ENCODE measurements around the gene CDYL2. TPM values are rescaled to one million over a fixed set of nuclear protein-coding genes. Genes with fewer than 3 reads are reported as not detected.

The CDYL2 gene, protein sequence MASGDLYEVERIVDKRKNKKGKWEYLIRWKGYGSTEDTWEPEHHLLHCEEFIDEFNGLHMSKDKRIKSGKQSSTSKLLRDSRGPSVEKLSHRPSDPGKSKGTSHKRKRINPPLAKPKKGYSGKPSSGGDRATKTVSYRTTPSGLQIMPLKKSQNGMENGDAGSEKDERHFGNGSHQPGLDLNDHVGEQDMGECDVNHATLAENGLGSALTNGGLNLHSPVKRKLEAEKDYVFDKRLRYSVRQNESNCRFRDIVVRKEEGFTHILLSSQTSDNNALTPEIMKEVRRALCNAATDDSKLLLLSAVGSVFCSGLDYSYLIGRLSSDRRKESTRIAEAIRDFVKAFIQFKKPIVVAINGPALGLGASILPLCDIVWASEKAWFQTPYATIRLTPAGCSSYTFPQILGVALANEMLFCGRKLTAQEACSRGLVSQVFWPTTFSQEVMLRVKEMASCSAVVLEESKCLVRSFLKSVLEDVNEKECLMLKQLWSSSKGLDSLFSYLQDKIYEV
- 3.8 TPM for polyA plus RNA-seq (2012; ENCODE audit: insufficient read depth, insufficient read length)

DNA sequence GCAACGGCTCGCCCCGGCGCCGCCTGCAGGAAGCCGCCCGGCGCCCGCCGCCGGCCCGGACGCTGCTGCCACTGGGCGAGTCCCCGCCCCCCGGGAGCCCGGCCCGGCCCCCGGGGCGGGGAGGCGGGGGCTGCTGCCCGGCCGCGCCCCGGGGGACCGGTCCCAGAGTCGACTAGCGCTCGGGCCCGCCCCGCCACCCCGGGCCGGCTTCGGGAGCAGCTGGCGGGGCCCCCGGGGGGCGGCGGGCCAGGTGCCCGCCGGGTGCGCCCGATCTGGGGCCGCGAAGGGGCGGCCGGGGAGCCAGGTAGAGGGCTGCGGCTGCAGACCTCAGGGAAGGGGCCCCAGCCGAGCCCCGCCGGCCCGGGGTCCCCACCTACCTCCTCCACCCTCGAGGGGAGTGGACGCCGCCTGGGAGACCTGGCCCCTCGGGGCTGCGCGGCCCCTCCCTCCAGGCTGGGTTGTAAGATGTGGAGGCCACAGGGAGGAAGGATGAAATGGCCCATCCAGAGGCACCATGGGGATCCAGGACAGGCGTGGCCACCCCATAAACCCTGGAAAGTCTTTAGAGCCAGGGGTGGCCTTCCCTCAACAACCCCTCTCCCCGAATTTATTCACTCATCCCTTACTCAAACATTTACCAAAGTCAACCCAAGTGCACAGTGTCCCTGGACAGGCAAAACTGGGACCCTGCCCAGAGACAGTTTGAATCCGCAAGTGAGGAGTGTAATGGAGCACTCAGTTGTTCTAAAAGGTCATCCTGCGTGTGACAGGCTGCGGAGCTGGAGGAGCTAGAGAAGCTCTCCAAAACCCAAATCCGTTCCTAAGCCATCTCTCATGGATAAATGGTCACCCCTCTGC lies at the start of gene CDYL2:
Gene CDYL2, minus strand, starts transcription at position 73 of the 858 bp plus-strand sequence. CDS start 425 bp downstream, outside the sequence.
- peak within 1 kb of the TSS; percentile 47 for H3K4me3 ChIP-seq (ENCODE audit: low read length)
- no peak for DNase-seq (ENCODE audit: low read depth, low spot score)

DNA sequence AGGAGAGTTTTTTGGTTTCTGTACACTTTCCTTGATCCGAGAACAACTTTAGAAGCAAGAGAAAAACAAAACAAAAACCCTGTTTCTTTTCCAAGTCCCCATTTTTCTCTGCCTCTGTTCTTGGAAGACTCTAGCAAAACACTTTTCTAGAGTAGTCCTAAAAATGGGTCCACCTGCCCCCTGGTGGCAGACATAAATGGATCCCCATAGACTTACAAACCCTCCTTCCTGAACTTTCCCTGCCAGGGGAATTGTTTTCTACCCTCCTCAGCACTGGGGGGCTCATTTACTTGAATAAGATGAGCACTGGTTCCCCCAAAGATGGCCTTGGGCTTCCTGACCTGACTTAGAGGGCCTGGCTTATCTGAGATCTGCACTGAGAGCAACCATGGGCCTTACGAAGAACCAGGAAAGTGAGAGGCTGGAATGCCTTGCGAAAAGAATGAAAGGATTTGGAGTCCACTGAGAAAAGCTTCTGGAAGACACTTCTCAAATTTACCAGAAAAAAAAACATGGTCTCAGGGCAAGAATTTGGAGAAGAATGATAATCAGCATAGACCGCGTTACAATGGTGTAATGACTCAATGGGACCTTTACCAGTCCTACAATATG lies 48.0 kb upstream of the CDYL2 start:
- DNase-seq (ENCODE audit: low read depth, low spot score) = peak; percentile 38
- H3K4me3 ChIP-seq (ENCODE audit: low read length) = no peak overlapping the region

DNA sequence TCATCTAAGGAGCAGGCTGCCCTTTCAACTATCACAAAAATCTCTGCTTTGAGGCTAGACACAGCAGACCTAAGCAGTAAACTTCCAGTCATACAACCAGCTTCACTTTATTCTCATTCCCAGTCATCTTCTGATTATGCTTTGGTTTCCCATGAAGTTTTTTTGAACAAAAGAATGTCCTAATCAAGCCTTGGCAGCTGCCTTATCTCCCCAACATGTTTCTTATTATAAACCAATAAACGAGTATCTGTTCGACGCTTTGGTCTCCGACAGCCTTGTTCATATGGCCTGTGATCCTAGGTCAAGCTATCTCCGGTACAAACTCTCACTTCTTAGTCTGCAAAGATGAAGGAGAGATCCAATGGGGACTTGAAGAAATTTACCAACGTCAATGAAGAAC lies 47.4 kb upstream of the CDYL2 start:
- no peak for DNase-seq (ENCODE audit: low read depth, low spot score)

DNA sequence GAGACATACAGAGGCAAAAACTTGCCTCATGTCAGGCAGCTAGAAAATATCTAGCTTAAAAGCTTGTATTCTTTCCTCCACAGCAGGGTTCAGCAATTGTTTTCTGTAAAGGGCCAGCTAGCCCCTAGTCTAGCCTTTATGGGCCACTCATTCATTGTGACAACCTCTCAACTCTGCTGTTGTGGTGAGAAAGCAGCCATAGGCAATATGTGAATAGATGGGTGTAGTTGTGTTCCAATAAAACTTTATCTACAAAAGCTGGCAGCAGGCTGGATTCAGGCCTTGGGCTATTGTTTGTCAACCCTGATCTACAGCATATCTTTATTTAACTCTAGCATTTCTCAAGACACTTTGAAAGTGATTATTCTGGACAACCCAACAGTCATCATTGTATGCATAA lies 46.4 kb upstream of the CDYL2 start:
- no peak overlapping the region for H3K4me3 ChIP-seq (ENCODE audit: low read length)
- no peak for DNase-seq (ENCODE audit: low read depth, low spot score)

More for the DNA sequence above, 47.4 kb upstream of the CDYL2 start:
- no peak overlapping the region for H3K4me3 ChIP-seq (ENCODE audit: low read length)

DNA sequence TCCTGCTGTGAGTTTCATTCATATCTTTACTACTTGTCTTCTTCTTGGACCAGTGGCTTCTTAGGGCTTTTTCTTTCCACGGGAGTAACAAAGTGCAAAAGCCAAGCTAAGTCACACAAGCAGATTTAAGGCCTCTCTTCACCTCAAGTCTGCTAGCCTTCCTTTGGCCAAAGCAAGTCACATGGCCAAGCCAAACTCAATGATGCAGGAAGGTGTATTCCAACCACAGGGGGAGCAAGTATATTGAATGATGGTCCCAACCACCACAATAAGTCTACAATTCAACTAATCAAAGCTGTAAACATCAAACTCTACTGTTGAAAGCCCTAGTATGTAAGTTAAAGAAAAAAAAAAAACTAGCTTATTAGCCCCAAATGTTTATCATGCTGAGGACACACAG lies 44.5 kb upstream of the CDYL2 start:
- no peak for DNase-seq (ENCODE audit: low read depth, low spot score)
- no peak overlapping the region for H3K4me3 ChIP-seq (ENCODE audit: low read length)

DNA sequence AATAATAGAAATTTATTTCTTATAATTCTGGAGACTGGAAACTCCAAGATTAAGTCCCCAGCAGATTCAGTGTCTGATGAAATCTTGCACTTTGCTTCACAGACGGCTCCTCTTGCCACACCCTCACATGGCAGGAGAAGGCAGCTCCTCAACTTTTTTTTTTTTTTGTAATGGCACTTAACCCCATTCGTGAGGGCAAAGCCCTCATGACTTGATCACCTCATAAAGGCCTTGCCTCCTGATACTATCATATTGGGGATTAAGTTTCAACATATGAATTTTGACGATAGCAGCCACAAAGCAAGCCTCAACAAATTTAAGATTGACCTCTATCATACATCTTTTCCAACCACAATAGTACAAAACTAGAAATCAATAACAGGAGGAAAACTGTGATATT lies 42.3 kb upstream of the CDYL2 start:
- no peak overlapping the region for H3K4me3 ChIP-seq (ENCODE audit: low read length)
- no peak for DNase-seq (ENCODE audit: low read depth, low spot score)

DNA sequence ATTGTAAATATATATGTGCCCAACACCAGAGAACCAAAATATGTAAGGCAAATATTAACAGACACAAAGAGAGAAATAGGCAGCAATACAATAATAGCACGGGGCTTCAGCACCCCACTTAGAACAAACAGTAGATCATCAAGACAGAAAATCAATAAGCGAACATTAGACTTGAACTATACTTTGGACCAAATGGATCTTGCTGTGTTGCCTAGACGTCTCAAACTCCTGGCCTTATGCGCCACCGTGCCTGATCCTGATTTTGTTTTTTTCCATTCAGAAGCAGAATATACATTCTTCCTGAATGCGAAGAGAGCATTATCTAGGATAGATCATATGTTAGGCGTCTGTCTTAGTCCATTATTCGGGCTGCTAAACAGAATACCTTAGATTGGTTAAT lies 41.9 kb upstream of the CDYL2 start:
- no peak overlapping the region for H3K4me3 ChIP-seq (ENCODE audit: low read length)
- no peak for DNase-seq (ENCODE audit: low read depth, low spot score)

DNA sequence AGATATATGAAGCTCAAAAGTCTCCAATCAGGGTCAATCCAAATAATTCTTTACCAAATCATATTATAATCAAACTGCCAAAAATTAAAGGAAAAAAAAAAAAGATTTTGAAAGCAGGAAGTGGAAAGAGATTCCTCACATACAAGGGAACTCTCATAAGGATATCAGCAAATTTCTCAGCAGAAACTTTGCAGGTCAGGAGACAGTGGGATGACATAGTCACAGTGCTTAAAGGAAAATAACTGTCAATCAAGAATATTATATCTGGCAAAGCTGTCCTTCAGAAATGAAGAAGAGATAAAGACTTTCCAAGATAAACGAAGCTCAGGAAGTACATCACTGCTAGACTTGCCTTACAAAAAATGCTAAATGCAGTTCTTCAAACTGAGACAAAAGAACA lies 40.0 kb upstream of the CDYL2 start:
- no peak for DNase-seq (ENCODE audit: low read depth, low spot score)
- no peak overlapping the region for H3K4me3 ChIP-seq (ENCODE audit: low read length)

DNA sequence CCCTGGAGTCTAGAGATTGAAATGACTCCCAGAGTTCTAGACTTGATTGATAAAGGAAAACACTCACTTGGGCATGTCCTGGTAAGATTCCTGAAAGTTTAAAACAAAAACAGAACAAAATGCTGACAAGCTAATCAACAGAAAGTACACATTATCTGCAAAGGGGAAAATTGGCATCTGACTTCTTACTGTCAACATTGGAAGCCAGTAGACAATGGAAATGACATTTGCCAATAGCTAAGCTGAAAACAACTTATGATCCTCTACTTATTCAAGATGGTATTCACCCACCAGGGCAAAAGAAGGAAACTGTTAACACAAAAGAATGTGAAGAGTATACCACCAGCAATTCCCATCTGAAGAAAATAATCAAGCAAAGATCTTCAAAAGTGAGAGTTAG lies 36.8 kb upstream of the CDYL2 start:
- DNase-seq (ENCODE audit: low read depth, low spot score) = no peak
- no peak overlapping the region for H3K4me3 ChIP-seq (ENCODE audit: low read length)

DNA sequence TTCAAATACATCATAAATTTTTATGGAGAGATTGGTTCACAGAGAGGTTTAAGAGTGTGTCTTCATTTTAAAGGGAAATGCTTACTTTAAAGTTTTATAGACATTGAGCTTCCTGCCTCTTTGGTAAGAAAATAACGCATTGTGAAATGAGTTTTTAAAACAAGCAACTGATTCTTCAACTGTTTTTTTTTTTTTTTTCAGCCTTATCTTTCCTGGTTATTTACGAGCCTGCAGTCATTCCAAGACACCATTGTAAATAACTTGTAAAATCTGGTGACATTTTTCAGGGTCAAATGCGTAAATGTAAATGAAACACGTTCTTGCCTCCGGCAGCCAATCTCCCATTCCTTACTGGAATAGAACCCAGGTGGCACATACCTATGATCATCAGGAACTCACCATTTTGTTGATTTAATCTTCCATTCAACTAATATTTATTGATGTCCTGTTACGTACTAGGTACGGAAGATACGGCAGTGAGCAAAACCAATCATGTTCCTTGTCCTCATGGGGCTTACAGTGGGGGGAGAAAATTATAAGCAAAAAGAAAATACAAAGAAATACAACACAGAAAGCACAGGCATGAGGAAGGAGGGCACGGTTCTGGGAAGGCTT lies 33.2 kb upstream of the CDYL2 start:
- no peak for DNase-seq (ENCODE audit: low read depth, low spot score)
- no peak overlapping the region for H3K4me3 ChIP-seq (ENCODE audit: low read length)

DNA sequence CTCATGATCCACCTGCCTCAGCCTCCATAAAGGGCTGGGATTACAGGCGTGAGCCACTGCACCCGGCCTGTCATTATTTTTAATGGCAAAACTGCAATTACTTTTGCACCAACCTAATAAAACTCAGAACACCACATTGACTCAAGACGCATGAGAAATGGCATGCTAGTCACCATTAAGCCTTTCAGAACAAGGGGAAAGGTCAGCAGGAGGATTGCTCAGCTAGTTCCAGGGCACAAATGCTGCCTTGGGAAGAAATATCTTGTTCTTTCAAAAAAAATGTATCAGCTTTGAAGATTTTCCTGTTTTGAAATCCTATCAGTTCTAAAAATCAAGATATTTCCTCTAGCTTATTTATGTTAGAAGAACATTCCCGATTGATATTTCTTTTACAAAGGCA lies 32.4 kb upstream of the CDYL2 start:
- no peak overlapping the region for H3K4me3 ChIP-seq (ENCODE audit: low read length)
- no peak for DNase-seq (ENCODE audit: low read depth, low spot score)

DNA sequence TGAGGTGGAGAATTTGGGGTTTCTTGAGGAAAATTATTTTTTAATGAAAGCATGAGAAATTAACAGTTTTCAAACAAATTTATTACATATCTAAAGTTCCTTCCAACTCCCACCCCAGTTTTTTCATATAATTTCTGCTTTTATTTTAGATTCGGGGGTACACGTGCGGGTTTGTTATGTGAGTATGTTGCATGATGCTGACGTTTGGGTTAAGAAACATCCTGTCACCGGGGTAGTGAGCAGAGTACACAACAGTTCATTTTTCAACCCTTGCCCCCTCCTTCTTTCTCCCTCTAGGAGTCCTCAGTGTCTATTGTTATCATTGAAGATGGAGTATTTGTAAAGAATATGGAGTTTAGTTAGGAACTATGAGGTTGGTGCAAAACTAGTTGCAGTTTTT lies 31.8 kb upstream of the CDYL2 start:
- DNase-seq (ENCODE audit: low read depth, low spot score) = no peak

DNA sequence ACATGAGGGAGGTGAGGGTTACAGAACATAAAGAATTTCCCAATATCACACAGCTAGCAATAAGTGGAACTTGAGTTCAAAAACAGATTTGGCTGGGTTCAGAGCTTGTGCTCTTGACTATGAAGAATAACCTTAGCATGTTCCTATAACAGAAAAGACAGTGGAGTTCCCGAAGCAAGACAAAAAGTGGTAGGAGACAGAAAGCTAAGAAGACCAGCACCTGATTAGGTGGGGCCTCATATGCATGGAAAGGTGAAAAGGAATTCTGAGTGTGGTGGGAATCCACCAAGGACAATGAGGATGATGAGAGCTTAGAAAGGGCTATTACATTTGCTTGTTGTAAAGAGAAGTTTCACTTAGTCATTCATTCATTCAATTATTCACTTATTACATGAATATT lies 26.6 kb upstream of the CDYL2 start:
- H3K4me3 ChIP-seq (ENCODE audit: low read length) = no peak overlapping the region
- no peak for DNase-seq (ENCODE audit: low read depth, low spot score)

More for the DNA sequence above, 31.8 kb upstream of the CDYL2 start:
- H3K4me3 ChIP-seq (ENCODE audit: low read length) = no peak overlapping the region

DNA sequence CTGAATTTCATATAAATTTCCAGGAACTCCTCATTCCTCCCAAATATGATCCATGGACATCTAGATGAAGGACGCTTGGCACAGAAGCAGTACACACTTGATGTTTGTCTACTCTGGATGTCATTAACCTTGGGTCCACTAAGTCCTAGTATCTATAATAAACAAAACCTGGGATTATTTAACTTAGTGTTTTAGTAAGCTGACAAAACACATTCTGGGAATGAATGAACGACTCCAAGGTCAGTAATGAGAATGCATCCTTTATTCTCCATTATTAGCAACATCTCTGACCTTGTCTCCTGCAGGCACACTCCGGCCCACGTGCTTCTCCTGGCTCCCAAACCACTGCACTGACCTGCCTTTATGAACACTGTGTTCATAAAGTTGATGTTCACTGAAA lies 24.1 kb upstream of the CDYL2 start:
- no peak overlapping the region for H3K4me3 ChIP-seq (ENCODE audit: low read length)
- no peak for DNase-seq (ENCODE audit: low read depth, low spot score)

DNA sequence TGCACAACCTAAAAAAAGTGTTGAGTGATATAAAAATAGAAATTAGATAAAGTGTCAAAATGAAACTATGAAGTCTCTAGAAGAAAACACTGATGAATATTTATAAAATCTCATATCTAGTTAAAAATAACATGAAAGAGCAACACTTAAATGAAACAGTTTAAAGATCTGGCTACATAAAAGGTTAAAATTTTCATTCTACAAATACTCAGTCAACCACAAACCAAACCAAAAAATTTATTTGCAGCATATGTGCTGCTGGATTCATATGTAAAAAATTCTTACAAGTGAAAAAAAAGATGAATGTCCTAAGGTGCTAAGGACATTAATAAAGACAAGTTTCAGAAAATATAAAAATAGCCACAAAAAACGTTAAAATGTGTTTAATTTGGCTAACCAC lies 22.6 kb upstream of the CDYL2 start:
- H3K4me3 ChIP-seq (ENCODE audit: low read length) = no peak overlapping the region
- DNase-seq (ENCODE audit: low read depth, low spot score) = no peak

DNA sequence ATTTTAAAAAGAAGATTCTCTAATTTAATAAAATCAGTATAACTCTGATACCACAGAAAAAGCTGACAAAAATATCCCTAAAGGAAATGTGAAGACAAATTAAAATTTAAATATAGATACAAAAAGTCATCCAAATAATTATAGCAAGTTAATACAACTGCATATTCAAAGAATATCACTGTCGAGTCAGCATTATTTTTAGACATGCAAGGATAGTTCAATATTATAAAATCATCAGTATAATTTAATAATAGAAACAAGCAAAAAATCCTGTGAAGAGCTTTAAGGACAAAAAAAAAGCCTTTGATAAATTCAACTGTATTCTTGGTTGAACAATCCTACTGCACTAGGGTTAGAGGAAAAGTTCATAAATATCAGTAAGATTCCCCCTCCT lies 21.0 kb upstream of the CDYL2 start:
- no peak overlapping the region for H3K4me3 ChIP-seq (ENCODE audit: low read length)
- DNase-seq (ENCODE audit: low read depth, low spot score) = no peak

DNA sequence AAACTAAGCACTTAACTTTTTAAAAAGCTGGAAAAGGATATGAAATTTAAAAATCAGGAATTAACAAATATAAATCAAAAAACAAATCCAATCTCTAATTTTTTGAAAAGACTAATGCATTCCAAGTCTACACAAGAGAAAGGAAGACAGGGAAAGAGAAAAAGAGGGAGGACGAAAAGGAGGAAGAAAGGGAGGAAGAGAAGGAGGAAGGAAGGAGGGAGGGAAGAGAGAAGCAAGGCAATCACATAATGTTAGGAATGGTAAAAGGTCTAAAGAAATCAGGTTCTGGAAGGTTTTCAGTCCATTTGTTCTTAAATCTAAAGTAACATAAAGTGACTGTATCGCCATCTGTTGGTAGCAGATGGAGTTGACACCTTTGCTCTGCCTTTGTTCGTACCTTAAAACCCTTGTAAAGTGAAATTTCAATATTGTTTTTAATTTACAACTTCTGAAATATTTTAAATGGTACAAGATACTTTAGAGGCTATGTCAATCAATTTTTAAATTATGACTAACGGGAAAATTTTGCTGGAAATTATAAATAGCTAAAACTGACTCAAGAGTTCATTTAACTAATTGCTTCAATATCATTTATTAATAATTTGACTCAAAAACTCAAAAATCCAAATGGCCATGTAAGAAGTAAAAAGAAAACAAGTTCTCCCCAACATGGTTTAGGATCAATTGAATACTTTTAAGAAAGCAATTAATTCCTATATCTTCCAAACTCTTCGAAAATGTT lies 20.4 kb upstream of the CDYL2 start:
- DNase-seq (ENCODE audit: low read depth, low spot score) = peak; percentile 58
- H3K4me3 ChIP-seq (ENCODE audit: low read length) = no peak overlapping the region

DNA sequence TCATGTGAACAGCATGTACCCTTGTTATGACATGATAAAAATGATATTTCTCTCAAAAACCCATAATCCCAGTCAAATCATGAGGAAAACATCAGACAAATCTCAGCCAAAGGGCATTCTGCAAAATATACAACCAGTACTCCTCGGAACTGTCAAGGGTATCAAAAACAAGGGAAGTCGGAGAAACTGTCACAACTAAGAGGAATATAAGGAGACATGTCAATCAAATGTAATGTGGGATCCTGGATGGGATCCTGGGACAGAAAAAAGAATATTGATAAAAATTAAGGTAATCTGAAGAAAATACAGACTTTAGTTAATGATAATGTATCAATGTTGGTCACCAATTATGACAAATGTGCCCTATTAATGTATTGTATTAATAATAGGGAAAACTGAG lies 15.6 kb upstream of the CDYL2 start:
- no peak for DNase-seq (ENCODE audit: low read depth, low spot score)
- no peak overlapping the region for H3K4me3 ChIP-seq (ENCODE audit: low read length)

DNA sequence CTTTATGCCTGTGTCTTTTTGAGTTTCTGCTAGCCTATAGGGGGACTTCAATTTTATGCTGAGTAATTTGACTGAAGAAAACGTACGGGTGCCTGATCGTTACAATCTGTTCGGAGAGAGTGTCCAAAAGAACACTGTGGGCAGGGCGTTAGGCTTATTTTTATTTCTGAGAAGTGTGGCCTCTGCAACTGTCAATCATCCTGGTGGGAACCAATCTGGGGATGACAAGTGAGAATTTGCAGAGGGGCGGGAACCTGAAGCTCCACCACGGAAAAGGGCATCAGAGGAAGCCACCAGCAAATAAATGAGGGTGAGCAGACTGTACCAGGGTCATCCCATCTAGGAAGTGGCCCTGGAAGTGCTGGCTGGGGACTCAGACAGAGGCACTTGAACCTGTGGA lies 12.0 kb upstream of the CDYL2 start:
- H3K4me3 ChIP-seq (ENCODE audit: low read length) = no peak overlapping the region
- DNase-seq (ENCODE audit: low read depth, low spot score) = no peak
